HG02678 (cell line): ENCODE results near the gene DOC2A.
"Not testable (repeated sequence)": the region's sequence is repeated elsewhere in the genome, so short reads cannot be mapped to it uniquely, and the experiment has no call there.

Experiments
- ATAC-seq: cut with Tn5 transposase; IDR thresholded peaks from one replicate; pipeline ENCODE4 v1.9.1; 2021; ENCODE audit warnings: mild to moderate bottlenecking, moderate library complexity; ENCODE audit not compliant: unreplicated experiment

The DOC2A gene

DNA sequence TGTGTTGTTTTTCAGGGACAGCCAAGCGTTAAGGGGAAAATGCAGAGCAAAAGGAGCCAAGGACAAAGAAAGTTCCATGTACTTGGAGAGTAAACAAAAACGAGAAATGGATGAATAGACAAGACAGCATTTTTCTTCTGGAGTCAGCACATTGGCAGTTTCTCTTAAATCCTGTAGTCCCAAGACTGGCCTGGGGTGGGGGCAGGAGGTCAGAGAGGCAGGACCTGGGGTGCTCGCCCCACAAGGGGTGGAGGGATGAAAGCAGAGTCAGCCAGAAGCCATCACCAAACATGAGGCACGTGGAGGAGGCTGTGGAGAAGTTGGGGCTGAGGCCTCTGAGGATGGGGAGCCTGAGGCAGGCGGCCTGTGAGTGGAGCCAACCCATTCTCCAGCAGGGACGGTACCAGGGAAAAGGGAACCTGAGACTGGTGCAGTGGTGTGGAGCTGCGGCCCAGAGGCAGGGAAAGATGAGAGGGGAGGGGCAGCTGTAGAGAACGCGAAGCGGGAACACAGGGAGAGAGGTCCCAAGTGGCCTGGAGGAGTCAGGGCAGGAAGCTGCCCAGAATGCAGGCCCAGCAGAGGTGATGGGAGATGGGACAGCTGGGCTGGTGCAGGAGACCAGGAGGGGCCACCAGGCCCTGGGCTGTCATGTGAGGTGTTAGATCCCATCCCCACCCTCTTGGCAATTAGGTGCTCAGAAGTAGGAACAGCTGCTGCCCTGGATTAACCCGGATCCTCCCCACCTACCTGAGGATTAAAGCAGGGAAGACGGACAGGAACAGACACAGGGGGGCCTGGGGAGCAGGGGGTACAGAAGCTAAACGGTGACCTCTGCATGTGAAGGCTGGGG, 17.0 kb upstream of the DOC2A start:
- no peak for ATAC-seq

DNA sequence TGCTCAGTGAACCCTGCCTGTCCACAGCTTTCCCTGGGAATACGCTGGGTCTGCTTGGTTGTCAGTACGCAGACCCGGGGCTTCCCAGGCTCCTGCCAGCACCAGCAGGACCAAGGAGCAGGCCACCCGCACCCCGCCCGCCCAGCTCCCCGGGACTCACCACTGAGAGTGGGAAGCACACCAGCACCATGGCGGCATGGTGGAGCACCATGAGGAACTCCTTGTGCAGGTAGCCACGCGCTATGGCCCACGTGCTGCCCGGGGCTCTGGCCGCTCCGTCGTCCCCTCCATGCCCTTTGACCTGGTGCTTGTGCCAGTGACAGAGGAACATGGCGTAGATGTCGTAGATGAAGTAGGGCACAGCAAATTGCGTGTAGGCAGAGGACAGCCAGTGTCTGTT, 15.6 kb upstream of the DOC2A start:
- no peak for ATAC-seq

DNA sequence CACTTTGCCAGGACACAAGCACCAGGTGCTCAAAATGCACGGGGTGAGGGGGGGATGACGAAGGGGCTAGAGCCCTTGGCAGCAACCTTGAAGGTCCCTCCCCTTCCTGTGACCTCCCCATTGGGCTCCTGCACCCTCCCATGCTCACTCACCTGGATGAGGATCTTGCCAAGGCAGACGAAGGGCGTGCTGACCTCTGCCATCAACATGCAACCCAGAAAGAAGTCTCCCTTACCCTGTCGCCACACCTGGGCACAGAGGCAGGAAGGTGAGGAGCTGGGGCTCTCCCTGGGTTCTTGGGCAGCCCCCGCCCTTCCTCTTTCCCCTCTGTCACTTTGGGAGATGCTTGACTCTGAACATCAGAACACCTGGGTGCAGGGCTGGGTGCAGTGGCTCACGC, 14.7 kb upstream of the DOC2A start:
- ATAC-seq, result no peak

DNA sequence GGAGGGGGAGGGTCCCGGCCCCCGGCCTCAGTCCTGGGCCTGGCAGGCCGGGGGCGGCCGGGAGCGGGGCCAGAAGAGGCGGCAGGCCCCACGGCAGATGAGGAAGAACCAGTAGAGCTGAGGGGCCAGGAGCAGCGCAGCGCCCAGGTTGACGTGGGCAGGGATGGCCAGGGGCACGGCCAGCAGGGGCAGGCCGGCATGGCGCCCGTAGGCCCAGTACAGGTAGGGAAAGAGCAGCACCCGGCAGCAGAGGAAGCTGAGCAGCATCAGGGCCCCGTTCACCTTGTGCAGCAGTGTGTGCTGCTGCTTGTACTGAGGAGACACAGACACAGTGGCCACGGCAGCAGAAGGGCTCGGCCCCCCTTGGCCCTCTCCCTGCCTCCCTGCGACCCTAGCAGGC, 14.3 kb upstream of the DOC2A start:
- ATAC-seq, result no peak

DNA sequence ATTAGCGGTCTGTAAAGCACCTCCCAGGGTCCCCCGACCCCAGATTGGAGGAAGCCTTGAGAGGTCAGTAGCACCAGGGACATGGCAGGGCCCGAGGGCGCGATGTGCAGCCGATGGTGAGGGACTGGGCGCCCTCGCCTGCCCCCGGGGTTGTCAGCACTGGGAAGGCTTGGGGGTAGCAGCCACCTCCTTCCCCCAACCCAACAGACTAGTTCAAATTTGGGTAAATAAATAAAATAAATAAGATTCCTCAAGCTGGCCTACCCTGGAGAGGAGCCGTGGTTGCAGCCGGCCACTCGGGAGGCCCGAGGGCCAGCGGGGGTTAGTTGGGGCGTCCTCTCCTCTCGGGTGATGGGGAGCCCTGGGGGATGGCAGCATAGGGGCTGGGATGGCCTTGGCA, 13.6 kb upstream of the DOC2A start:
- ATAC-seq, result no peak

DNA sequence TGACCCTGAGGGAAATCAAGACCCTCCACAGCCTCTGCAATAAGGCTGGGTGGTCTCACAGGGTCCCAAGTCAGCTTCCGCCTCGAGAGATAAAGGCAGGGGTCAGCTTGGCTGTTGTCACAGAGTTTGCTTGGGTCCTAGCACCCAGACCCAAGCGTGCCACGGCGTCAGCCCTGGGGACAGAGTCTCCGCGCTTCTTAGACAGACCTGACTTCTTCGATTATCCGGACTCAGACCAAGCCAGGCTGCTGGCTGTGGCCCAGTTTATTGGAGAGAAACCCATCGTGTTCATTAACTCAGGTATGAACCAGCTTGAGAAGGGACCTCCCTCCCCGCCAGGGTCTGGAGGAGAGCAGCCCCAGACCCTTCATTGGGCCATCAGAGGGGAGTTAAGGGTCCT, 12.8 kb upstream of the DOC2A start:
- ATAC-seq, result no peak

DNA sequence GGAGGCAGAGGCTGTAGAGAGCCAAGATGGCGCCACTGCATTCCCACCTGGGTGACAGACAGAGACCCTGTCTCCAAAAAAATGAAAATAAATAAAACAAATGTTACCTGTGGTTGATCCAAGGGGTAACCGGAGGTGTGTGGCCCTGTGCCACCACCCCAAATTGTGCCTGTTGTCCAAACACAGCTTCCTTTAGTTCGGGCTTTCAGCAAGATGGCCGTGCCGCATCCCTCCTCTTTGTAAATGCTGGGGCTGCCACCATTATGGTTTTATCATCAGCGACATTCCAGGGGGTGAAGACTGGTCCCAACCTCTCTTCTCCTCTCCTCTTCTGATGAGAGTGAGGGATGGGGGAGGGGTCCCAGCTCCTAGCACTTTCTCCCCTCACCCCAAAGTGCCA, 12.1 kb upstream of the DOC2A start, which contains the start of gene C16orf92:
C16orf92 (plus strand) TSS at position 312 of the 400 bp plus-strand sequence. CDS start 143 bp downstream, outside the sequence.
- ATAC-seq, result no peak

DNA sequence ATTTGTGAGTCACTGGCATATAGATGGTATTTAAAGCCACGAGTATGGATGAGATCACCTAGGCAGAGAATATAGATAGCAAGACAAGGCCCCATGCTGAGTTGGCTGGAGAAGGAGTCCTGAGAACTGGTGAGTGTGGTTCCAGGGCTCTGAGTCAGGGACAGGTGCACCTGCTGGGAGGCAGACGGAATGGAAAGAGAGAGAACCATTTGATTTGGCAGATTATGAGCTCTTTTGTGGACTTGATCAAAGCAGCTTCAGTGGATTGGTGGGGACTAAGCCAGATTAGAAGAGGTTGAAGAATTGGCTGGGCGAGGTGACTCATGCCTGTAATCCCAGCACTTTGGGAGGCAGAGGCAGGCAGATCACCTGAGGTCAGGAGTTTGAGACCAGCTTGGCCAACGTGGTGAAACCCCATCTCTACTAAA, 7.9 kb upstream of the DOC2A start:
- ATAC-seq, result no peak

DNA sequence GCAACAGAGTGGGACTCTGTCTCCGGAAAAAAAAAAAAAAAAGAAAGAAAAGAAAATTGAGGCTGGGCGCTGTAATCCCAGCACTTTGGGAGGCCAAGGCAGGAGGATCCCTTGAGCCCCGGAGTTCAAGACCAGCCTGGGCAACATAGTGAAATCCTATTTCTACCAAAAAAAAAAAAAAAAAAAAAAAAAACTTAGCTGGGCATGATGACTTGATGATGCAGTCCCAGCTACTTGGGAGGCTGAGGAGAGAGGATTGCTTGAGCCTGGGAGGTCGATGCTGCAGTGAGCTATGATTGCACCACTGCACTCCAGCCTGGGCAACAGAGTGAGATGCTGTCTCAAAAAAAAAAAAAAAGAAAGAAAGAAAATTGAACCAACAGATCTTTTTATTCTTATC, 7.1 kb upstream of the DOC2A start:
- not testable (repeated sequence) for ATAC-seq

DNA sequence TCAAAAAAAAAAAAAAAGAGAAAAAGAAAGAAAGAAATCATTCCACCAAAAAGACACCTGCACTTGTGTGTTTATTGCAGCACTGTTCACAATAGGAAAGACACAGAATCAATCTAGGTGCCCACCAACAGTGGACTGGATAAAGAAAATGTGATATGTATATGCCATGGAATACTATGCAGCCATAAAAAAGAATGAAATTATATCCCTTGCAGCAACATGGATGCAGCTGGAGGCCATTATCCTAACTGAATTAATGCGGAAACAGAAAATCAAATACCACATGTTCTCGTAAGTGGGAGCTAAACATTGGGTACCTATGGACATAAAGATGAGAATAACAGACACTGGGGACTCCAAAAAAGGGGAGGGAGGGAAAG, 6.4 kb upstream of the DOC2A start:
- no peak for ATAC-seq

DNA sequence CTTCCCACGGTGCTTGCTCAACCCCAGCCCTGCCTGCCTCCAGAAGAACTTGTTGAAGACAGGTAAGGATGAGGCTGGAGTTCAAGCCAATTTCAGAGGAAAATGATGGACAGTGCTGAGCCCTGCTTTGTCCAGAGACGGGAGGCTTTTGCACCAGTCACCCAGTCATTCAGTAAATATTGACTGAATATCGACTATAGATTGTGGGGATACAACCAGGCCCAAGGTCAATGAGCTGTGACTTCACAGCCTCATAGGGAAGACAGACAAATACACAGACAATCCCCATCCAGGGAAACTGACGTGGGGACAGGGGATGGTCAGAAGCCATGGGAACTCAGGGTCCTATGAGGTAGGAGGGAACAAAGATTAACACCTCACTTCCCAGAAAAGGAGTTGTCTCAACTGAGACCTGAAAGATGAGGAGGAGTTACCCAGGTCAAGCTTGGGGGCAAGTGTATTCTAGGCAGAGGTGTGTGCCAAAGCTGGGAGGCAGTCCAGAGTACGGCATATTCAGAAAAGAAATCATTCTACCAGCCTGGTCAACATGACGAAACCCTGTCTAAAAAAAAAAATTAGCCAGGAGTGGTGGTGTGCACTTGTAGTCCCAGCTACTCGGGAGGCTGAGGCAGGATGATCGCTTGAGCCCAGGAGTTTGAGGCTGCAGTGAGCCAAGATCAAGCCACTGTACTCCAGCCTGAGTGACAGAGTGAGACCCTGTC, 5.9 kb upstream of the DOC2A start:
- no peak for ATAC-seq

DNA sequence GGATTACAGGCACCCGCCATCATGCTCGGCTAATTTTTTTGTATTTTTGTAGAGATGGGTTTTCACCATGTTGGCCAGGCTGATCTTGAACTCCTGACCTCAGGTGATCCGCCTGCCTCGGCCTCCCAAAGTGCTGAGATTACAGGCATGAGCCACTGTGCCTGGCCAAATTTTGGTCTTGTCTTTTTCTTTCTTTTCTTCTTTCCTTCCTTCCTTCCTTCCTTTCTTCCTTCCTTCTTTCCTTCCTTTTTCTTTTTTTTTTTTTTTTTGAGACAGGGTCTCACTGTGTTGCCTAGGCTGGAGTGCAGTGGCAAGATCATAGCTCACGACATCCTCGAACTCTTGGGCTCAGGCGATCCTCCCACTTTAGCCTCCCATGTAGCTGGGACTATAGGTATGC, 4.6 kb upstream of the DOC2A start:
- not testable (repeated sequence) for ATAC-seq

DNA sequence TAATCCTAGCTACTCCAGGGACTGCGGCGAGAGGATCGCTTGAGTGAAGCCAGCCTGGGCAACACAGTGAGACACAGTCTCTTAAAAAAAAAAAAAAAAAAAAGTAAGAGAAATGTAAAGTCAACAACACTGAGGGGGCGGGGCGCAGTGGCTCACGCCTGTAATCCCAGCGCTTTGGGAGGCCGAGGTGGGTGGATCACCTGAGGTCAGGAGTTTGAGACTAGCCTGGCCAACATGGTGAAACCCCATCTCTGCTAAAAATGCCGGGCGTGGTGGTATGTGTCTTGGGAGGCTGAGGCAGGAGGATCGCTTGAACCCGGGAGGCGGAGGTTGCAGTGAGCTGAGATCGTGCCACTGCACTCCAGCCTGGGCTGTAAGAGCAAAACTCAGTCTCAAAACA, 1.8 kb upstream of the DOC2A start:
- not testable (repeated sequence) for ATAC-seq

DNA sequence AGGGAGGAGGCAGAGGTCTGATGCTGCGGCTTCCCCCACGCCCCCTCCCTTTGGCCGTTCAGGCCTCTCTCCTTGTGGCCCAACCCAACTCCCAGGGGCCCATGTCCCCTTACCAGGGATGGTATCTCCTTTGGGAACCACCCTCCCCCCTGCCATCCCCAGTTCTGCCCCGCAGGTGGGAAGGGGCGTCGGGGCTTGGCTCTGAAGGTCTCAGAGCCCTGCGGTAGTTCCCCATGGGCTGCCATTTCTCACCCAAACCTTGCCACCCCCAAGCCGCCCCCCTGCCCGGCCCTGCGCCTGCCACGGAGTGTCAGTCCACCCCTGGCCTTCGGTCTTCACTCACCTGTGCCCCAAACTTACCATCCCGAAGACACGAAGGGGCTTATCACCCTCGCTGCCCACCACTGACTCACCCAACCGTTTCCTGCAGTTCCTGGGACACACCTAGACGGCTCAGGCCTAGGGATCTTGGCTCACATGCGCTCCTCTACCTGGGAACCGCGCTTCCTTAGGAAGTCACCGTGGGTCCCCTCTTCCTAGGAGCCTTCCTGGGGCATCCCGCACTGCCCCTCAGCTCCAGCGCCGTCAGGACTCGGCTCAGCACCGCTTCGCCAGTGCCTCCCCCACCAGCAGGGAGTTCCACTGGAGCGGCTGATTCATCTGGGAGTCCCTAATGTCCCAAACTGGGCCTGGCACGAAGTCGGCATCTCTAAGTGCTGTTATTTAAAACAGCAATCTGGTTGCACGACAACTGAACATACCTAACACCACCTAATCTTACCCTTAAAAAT, 1.1 kb upstream of the DOC2A start:
- ATAC-seq, result no peak

DNA sequence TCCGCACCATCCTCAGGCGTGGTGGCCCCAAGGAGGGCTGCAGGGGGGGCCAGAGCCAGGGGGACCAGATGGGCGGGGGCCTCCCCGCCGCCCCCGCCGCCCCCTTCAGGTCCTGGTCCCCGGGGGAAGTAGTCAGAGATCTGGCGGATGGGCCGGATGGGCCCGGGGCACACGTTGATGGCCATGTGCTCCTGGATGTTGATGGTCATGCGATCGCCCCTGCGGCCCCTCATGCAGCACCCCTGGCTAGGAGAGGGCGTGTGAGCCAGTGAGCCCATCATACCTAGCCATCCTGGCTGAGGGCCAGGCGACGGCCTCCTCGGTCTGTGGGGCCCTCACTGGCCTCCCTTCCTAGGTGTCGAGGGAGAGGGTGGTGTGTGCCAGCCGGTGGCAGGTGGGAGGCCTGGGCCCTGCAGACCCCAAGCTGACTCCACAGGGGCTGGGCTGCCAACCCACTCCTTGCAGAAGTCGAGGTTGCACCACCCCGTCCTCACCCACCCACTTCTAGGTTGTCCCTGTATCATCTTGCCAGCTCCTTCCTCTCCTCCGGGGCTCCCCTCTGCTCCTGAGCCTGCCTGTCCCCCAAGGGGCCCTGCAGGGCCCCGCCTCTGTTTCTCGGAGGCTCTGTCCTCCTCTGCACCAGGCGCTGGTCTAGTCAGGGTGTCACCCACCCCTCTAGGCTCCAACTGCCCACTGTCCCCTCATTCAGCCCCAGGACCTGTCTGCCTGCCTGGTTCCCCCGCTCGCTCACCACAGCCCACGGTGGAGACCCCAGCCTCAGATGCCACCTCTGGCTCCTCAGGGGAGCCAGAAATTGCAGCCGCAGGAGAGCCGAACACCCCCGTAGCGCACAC, 610 bp downstream of the DOC2A start:
- no peak for ATAC-seq

DNA sequence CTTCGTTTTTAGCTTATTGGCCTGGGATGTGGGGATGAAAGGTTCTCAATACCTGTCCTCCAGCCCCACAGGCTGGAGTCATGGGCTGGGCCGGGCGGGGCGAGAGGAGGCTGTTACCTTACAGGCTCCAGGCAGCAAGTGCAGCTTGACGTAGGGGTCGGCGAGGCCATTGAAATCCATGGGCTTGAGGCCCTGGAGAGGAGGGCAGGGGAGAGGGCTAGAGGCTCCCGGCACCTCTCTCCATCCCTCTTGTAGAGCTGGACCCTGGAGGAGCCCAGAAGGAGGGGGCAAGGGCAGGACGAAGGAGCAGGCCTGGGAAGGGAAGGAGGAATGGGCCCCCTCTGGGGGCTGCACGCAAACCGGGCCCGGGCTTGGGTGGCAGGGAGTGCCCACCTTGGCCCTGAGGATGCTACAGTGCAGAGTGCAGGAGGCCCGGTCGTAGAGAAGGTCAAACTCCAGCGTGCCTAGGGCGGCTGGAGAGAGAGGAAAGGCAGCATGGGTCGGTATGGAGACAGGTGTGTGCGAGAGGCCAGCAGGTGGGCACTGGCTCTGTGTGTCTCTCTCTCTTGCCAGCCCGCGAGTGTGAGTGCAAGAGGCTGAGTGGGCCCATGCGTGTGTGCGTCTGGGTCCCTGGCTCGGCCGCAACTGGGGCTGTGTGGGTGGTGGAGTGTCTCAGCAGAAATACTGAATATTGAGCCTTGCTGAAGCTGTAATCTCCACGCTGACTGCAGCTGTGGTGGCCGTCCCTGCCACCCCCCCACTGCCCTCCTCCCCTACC, 1.6 kb downstream of the DOC2A start:
- ATAC-seq, result no peak

DNA sequence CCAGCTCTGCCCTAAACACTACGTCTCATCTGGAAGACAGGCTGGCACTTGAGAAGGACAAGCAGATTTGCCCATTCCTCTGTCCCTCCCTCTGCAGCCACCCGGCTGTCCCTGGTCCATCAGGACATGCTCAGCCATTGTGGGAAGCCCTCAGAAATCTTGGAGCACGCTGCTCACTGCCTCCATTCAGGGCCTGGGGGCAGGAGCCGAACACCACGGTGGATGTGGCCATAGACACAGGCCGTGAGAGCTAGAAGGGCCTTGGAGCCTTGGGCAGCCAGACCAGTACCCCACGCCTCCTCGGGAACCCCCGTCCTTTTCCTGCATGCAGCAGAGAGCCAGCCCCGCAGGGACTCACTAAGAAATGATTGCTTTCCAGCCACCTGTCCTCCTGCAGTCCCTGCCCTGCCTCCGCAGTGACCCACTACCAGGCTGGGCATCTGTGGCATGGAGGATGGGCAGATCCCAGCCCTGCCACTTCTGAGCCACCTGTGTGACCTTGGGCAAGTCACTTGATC, 3.4 kb downstream of the DOC2A start:
- no peak for ATAC-seq

DNA sequence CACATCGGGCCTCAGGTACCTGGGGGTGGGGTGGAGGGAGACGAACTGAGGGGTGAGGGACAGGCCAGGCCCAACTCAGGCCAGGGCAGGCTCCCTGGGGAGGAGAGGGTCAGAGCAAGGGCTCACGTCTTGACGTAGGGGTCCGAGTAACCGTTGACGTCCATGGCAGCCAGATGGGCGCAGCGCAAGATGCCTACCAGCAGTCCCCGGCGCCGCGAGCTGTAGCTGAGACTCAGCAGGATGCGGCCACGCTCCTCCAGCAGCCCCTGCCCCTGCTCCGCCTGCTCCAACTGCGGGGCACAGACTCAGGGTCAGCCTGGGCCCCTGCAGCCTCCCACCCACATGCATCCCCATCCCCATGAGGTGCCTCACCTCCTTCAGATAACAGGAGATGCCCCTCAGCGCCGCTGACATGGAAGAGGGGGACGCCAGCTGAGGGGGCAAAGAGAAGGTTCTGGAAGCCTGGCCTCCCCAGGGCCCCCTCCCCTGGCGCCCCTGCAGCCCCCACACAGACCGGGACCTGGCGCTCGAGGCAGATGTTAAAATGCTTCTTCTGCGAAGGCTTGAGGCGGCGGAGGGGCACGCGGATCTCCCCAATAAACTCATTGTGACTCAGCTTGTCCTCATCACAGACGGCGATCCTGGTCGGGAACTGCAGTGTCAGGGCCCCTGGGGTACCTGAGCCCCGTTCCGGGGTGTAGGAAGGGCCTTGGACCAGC, 4.0 kb downstream of the DOC2A start:
- no peak for ATAC-seq

DNA sequence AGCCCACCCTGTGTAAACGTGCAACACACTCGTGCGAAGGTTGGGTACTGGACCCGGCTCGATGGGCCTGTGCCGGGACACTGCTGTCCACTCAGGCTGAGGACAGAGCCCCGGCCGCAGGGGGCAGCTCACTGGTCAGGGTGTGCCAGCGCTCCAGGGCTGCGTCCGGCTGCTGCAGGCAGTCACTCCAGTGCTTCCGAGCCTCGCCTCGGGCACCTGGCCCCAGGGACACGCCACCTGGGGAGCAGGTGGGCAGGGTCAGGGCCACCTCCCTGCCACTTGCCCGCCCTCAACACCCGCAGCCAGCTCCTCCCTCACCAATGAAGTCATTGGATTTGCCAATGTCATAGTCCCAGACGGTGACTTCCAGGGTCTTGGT, 4.7 kb downstream of the DOC2A start:
- no peak for ATAC-seq
